HCT116 (cell line): ENCODE data around the gene CACNB2. TPM values are rescaled to one million over a fixed set of nuclear protein-coding genes. Genes with fewer than 3 reads are reported as not detected.

Experiments used
- ATAC-seq: fragments of 200-7000 bp; cut with Tn5 transposase; 2 replicates; pipeline ENCODE4 v1.9.1; 2020; ENCODE audit warnings: mild to moderate bottlenecking, moderate library complexity
- BruUV-seq: library from RNA; stranded (reverse); fragments of 400-500 nt; replicated peaks from 2 replicates; lab custom pipeline; 2021; lab: Mats Ljungman, UMichigan
- CTCF ChIA-PET: fragments of 300-600 bp; sonication (Branson Sonifier 250); formaldehyde crosslinking; loops from one replicate; lab custom pipeline; 2021; ENCODE audit warnings: antibody characterized with exemption; lab: Charles Lee
- POLR2A ChIA-PET: fragments of 300-600, 350-600 bp; sonication (Branson Sonifier 250); formaldehyde crosslinking; loops from one replicate; lab custom pipeline; 2021; ENCODE audit warnings: antibody characterized with exemption; lab: Charles Lee
- RAD21 ChIA-PET, 2 experiments: fragments of 300-600 bp; sonication (Branson Sonifier 250); formaldehyde crosslinking; loops; one replicate each; lab custom pipeline; 2023; ENCODE audit warnings: low total read pairs in 2 of 2; ENCODE audit not compliant: uncharacterized antibody in 2 of 2, unreplicated experiment in 2 of 2, low non-redundant PET in 1 of 2; lab: Charles Lee
- DNase-seq: peaks from one replicate; pipeline ENCODE4 v3.0.0-alpha.2; 2010; ENCODE audit warnings: low read depth, low spot score
- H2AFZ ChIP-seq: fragments of 200-600 bp; shearing (Covaris generic), sonication (generic); 2 replicates; pipeline ENCODE4 v1.6.1; 2017; ENCODE audit warnings: low read depth, mixed run types, mixed read lengths, antibody characterized with exemption, low read length; ENCODE audit not compliant: poor library complexity, severe bottlenecking
- H3K27ac ChIP-seq: 2 replicates; pipeline ENCODE4 v1.5.1; 2012; ENCODE audit warnings: low read depth, low read length
- H3K27me3 ChIP-seq: fragments of 200-600 bp; sonication (generic); 2 replicates; pipeline ENCODE4 v1.6.1; 2016; ENCODE audit warnings: mixed run types, low read length, mixed read lengths; ENCODE audit not compliant: insufficient read depth
- H3K36me3 ChIP-seq, 2 experiments: fragments of 200-500 bp in 1 of 2; fragments of 200-600 bp in 1 of 2; sonication (Bioruptor generic) in 1 of 2; sonication (generic) in 1 of 2; 2 replicates each; pipeline versions ENCODE4 v1.5.1 to v1.6.1; 2014 to 2016; ENCODE audit warnings: low read length in 2 of 2, inconsistent platforms in 1 of 2, mixed read lengths in 1 of 2, mixed run types in 1 of 2; ENCODE audit not compliant: insufficient read depth in 2 of 2, control insufficient read depth in 1 of 2
- H3K4me1 ChIP-seq, 2 experiments: fragments of 200-600 bp in 1 of 2; sonication (generic) in 1 of 2; 2 replicates each; pipeline versions ENCODE4 v1.5.1 to v1.6.1; 2012 to 2017; ENCODE audit warnings: low read length in 2 of 2, inconsistent platforms in 1 of 2, mild to moderate bottlenecking in 1 of 2, mixed read lengths in 1 of 2, mixed run types in 1 of 2, moderate library complexity in 1 of 2; ENCODE audit not compliant: insufficient read depth in 2 of 2, control insufficient read depth in 1 of 2
- H3K4me2 ChIP-seq: fragments of 200-600 bp; sonication (generic); 2 replicates; pipeline ENCODE4 v1.6.1; 2017; ENCODE audit warnings: mixed run types, low read length, mixed read lengths
- H3K4me3 ChIP-seq, 2 experiments: fragments of 200-600 bp in 1 of 2; sonication (generic) in 1 of 2; replicated peaks in 1 of 2; 2 replicates each; pipeline ENCODE4 v1.5.1; 2011 to 2016; ENCODE audit warnings: low read length in 2 of 2, control low read depth in 1 of 2, low read depth in 1 of 2, mild to moderate bottlenecking in 1 of 2, mixed read lengths in 1 of 2, mixed run types in 1 of 2
- H3K79me2 ChIP-seq: fragments of 200-600 bp; sonication (generic); 2 replicates; pipeline ENCODE4 v1.6.1; 2017; ENCODE audit warnings: mild to moderate bottlenecking, mixed run types, low read length, moderate library complexity, mixed read lengths; ENCODE audit not compliant: insufficient read depth
- H3K9ac ChIP-seq: fragments of 200-600 bp; sonication (generic); 2 replicates; pipeline ENCODE4 v1.6.1; 2016; ENCODE audit warnings: low read length, mixed read lengths
- H3K9me2 ChIP-seq: fragments of 200-600 bp; sonication (generic), shearing (Covaris generic); 2 replicates; pipeline ENCODE4 v1.6.1; 2017; ENCODE audit warnings: mixed run types, mild to moderate bottlenecking, moderate library complexity; ENCODE audit not compliant: insufficient read depth
- H3K9me3 ChIP-seq, 2 experiments: fragments of 200-500 bp in 1 of 2; fragments of 200-600 bp in 1 of 2; sonication (Bioruptor generic) in 1 of 2; sonication (generic) in 1 of 2; 2 replicates each; pipeline ENCODE4 v1.6.1; 2014 to 2017; ENCODE audit warnings: low read length in 2 of 2, mixed read lengths in 2 of 2, inconsistent platforms in 1 of 2, low read depth in 1 of 2, mild to moderate bottlenecking in 1 of 2, mixed run types in 1 of 2, moderate library complexity in 1 of 2; ENCODE audit not compliant: control insufficient read depth in 1 of 2, insufficient read depth in 1 of 2
- H4K20me1 ChIP-seq: fragments of 200-600 bp; sonication (generic), shearing (Covaris generic); 2 replicates; pipeline ENCODE4 v1.6.1; 2017; ENCODE audit warnings: mixed run types, mild to moderate bottlenecking, moderate library complexity; ENCODE audit not compliant: insufficient read depth
- CBX3 ChIP-seq: IDR thresholded peaks from 2 replicates; pipeline ENCODE4 v1.6.1; 2012; ENCODE audit warnings: low read depth
- CEBPB ChIP-seq: IDR thresholded peaks from 2 replicates; pipeline ENCODE4 v1.6.1; 2012; ENCODE audit warnings: low read depth
- CTCF ChIP-seq, 3 experiments: fragments of 200-600 bp in 1 of 3; sonication (generic) in 1 of 3; IDR thresholded peaks in 2 of 3; conservative IDR thresholded peaks in 1 of 3; 2 replicates each; pipeline ENCODE4 v1.5.1; 2012 to 2017; ENCODE audit warnings: low read depth in 2 of 3, low read length in 2 of 3, antibody characterized with exemption in 1 of 3, borderline replicate concordance in 1 of 3, control low read depth in 1 of 3, mild to moderate bottlenecking in 1 of 3, mixed read lengths in 1 of 3, mixed run types in 1 of 3, moderate library complexity in 1 of 3; ENCODE audit not compliant: insufficient read depth in 1 of 3
- EGR1 ChIP-seq: IDR thresholded peaks from 2 replicates; pipeline ENCODE4 v1.6.1; 2012; ENCODE audit warnings: low read depth
- ELF1 ChIP-seq: IDR thresholded peaks from 2 replicates; pipeline ENCODE4 v1.6.1; 2012; ENCODE audit warnings: low read depth, borderline replicate concordance
- EZH2 ChIP-seq: fragments of 200-600 bp; sonication (generic); IDR thresholded peaks from 2 replicates; pipeline ENCODE4 v1.6.1; 2017; ENCODE audit warnings: antibody characterized with exemption, mixed run types
- MAX ChIP-seq: IDR thresholded peaks from 2 replicates; pipeline ENCODE4 v1.6.1; 2012
- POLR2A ChIP-seq: IDR thresholded peaks from 2 replicates; pipeline ENCODE4 v1.7.0; 2011; ENCODE audit warnings: borderline replicate concordance; ENCODE audit not compliant: insufficient read depth, insufficient read length; ENCODE audit errors: extremely low read depth
- POLR2AphosphoS5 ChIP-seq: IDR thresholded peaks from 2 replicates; pipeline ENCODE4 v1.6.1; 2011; ENCODE audit warnings: mild to moderate bottlenecking, low read depth, low read length, moderate library complexity
- SIN3A ChIP-seq: IDR thresholded peaks from 2 replicates; pipeline ENCODE4 v1.6.1; 2012; ENCODE audit warnings: low read depth
- SRF ChIP-seq: IDR thresholded peaks from 2 replicates; pipeline ENCODE4 v1.6.1; 2012; ENCODE audit warnings: low read depth
- YY1 ChIP-seq: IDR thresholded peaks from 2 replicates; pipeline ENCODE4 v1.6.1; 2011; ENCODE audit warnings: low read length, low read depth, moderate library complexity, mild to moderate bottlenecking; ENCODE audit not compliant: insufficient replicate concordance; ENCODE audit errors: extremely low read depth
- ZBTB33 ChIP-seq: IDR thresholded peaks from 2 replicates; pipeline ENCODE4 v1.6.1; 2011; ENCODE audit warnings: mild to moderate bottlenecking, low read length, moderate library complexity; ENCODE audit not compliant: insufficient replicate concordance; ENCODE audit errors: extremely low read depth
- intact Hi-C: fragments of 100-400 bp; cut with micrococcal nuclease; formaldehyde crosslinking; loops from 2 replicates; pipeline ENCODE4 v1.10.0; 2022
- total RNA-seq: library from RNA; stranded (reverse); gene quantifications from one replicate; pipeline ENCODE4 v1.2.1, GENCODE V29; 2021; ENCODE audit not compliant: unreplicated experiment
- TF ChIP-seq, protein P1 (sequence below): IDR thresholded peaks from 2 replicates; pipeline ENCODE4 v1.6.1; 2012

The CACNB2 gene
- total RNA-seq, 1 experiment from 2014 or later = 0.71 TPM

DNA sequence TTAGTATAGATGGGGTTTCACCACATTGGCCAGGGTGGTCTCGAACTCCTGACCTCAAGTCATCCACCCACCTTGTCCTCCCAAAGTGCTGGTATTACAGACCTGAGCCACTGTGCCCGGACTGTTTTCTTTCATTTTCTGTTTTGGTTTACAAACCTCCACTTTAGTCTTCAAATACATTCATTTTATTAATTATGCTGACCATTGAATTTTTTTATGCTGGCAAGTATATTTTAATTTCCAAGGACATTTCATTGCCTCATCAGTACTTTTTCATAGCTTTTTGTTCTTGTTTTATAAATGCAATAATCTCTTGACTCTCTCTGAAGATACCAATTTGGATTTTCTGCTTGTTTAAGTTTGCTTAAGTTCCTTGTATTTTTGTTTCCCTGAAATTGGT is 170.5 kb downstream of the CACNB2 start:
- no peak for TF ChIP-seq EGR1
- TF ChIP-seq, protein P1, sequence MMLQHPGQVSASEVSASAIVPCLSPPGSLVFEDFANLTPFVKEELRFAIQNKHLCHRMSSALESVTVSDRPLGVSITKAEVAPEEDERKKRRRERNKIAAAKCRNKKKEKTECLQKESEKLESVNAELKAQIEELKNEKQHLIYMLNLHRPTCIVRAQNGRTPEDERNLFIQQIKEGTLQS = no peak
- TF ChIP-seq ZBTB33 = no peak
- TF ChIP-seq EZH2 = no peak
- no peak for TF ChIP-seq CTCF (IDR thresholded peaks at IDR 0.05 in 2 of 3, conservative IDR thresholded peaks at IDR 0.05 in 1 of 3; ENCODE audit: borderline replicate concordance in 1 of 3, insufficient read depth in 1 of 3, low read depth in 2 of 3, low read length in 2 of 3)
- no peak for TF ChIP-seq POLR2A
- TF ChIP-seq CEBPB = no peak
- TF ChIP-seq MAX = no peak
- TF ChIP-seq POLR2AphosphoS5 = no peak
- TF ChIP-seq YY1 = no peak
- no peak for TF ChIP-seq CBX3
- no peak for TF ChIP-seq ELF1
- TF ChIP-seq SIN3A = no peak
- no peak for TF ChIP-seq SRF
- Histone ChIP-seq H3K9ac (no peak overlapping the region), H3K4me1 (peaks cover 0 to 6% of the 10 kb centered on the region in 2 experiments; a peak in 1 of 4 replicates), H3K9me3 (no peaks in the 10 kb centered on the region), H3K9me2 (no peaks in the 10 kb centered on the region), H2AFZ (no peak overlapping the region), H3K4me2 (no peak overlapping the region), H3K79me2 (no peaks in the 10 kb centered on the region), H3K36me3 (no peaks in the 10 kb centered on the region), H3K27me3 (no peaks in the 10 kb centered on the region), H3K4me3 (no peak overlapping the region), H3K27ac (no peak overlapping the region), H4K20me1 (no peaks in the 10 kb centered on the region)
- ChIA-PET POLR2A (no interaction called here), CTCF (interaction anchor here (0.7 kb wide), 1 partner anchor 486 kb away, joined by 5 read pairs; no protein-coding TSS in a partner anchor), RAD21 (no interaction called here)
- intact Hi-C loops = no loop called here
- no TSS peak for BruUV-seq
- no peak for DNase-seq
- ATAC-seq = no peak
